ENCODE measurements around the gene SKIDA1. TPM values are rescaled to one million over a fixed set of nuclear protein-coding genes. Genes with fewer than 3 reads are reported as not detected.
A peak's percentile ranks its signal among the peaks of the same experiment; 100 is the strongest.

The SKIDA1 gene
- total RNA-seq, 1 donor from 2014 or later: 10.1 TPM

GRCh38 chr10:21487416-21488180 lies 37.9 kb downstream of the SKIDA1 start:
- DNase-seq (ENCODE audit: low spot score): no peak

GRCh38 chr10:21482821-21483220 lies 42.7 kb downstream of the SKIDA1 start:
- DNase-seq (ENCODE audit: low spot score): no peak

GRCh38 chr10:21481407-21481806 lies 44.1 kb downstream of the SKIDA1 start:
- DNase-seq (ENCODE audit: low spot score): no peak

- DNase-seq (ENCODE audit: low spot score): no peak
Observed at GRCh38 chr10:21479570-21480315, 45.7 kb downstream of the SKIDA1 start.

GRCh38 chr10:21475393-21475792 lies 50.1 kb downstream of the SKIDA1 start:
- no peak for DNase-seq (ENCODE audit: low spot score)

- no peak for DNase-seq (ENCODE audit: low spot score)
Observed at GRCh38 chr10:21473541-21473940, 51.9 kb downstream of the SKIDA1 start.

- no peak for DNase-seq (ENCODE audit: low spot score)
Observed at GRCh38 chr10:21473135-21473534, 52.3 kb downstream of the SKIDA1 start.

GRCh38 chr10:21468086-21468485 lies 57.4 kb downstream of the SKIDA1 start:
- DNase-seq (ENCODE audit: low spot score): no peak

GRCh38 chr10:21467633-21468032 lies 57.8 kb downstream of the SKIDA1 start:
- DNase-seq (ENCODE audit: low spot score): no peak

- peak; percentile 34 for DNase-seq (ENCODE audit: low spot score)
Observed at GRCh38 chr10:21464134-21464533, 61.3 kb downstream of the SKIDA1 start.

Other genes with a start within 250 kb of the SKIDA1 start
- 38.8 TPM for gene MLLT10, start 8.6 kb upstream of the SKIDA1 start, total RNA-seq (ENCODE audit: insufficient read depth, low replicate concordance)

Data from umbilical cord (tissue), 2 donors.